Immature natural killer cell (primary cell): ENCODE results near the gene SSTR3. TPM values are rescaled to one million over a fixed set of nuclear protein-coding genes. Genes with fewer than 3 reads are reported as not detected.
A peak's percentile ranks its signal among the peaks of the same experiment; 100 is the strongest.

ENCODE experiments used
- DNase-seq, 3 donors: peaks; one replicate each; pipeline ENCODE4 v3.0.0; 2022; ENCODE audit warnings: mixed read lengths in 1 of 3
- H3K27ac Mint-ChIP-seq, 6 donors: one replicate each; pipeline ENCODE4 v1.8.0; 2020; ENCODE audit warnings: mixed read lengths in 6 of 6, mild to moderate bottlenecking in 5 of 6, inconsistent platforms in 4 of 6, moderate library complexity in 3 of 6
- H3K27me3 Mint-ChIP-seq, 3 donors: one replicate each; pipeline ENCODE4 v1.8.0; 2020 to 2021; ENCODE audit warnings: low read depth in 3 of 3, mild to moderate bottlenecking in 3 of 3, mixed read lengths in 3 of 3, moderate library complexity in 3 of 3, inconsistent platforms in 1 of 3
- H3K36me3 Mint-ChIP-seq, 3 donors: one replicate each; pipeline ENCODE4 v1.8.0; 2020; ENCODE audit warnings: mixed read lengths in 3 of 3, inconsistent platforms in 2 of 3, mild to moderate bottlenecking in 2 of 3
- H3K4me1 Mint-ChIP-seq, 2 donors: one replicate each; pipeline ENCODE4 v1.8.0; 2020; ENCODE audit warnings: inconsistent platforms in 2 of 2, mild to moderate bottlenecking in 2 of 2, mixed read lengths in 2 of 2, moderate library complexity in 1 of 2
- H3K4me3 Mint-ChIP-seq, 5 donors: one replicate each; pipeline ENCODE4 v1.8.0; 2020; ENCODE audit warnings: mild to moderate bottlenecking in 5 of 5, mixed read lengths in 5 of 5, inconsistent platforms in 3 of 5, moderate library complexity in 3 of 5
- H3K9me3 Mint-ChIP-seq, 6 donors: one replicate each; pipeline ENCODE4 v1.8.0; 2020; ENCODE audit warnings: mild to moderate bottlenecking in 6 of 6, mixed read lengths in 6 of 6, inconsistent platforms in 4 of 6, moderate library complexity in 3 of 6
- polyA plus RNA-seq, 3 donors: library from polyadenylated mRNA; unstranded; fragments of 300-500 nt; fragmentation: Illumina TruSeq; gene quantifications; one replicate each; pipeline ENCODE4 v1.2.3, GENCODE V29; 2021

The SSTR3 gene
- polyA plus RNA-seq, 3 donors from 2014 or later: not detected

DNA sequence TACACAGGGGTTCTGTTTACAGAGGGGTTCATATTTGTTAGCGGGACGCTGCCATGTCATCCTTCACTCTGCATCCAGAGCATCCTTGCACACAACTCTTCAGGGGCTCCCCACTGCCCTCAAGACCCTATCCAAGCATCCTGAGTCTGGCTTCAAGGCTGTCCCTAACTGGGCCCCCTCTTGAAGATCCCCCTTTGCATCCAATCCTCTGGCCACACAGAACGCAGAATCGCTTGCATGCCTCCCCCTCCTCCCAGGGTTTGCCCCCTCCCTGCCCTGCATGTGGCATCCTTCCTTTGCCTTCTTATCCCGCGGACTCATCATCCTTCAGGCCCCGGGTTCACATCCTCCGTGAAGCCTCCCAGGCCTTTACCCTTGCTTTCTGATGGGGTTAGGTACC, 42.9 kb downstream of the SSTR3 start:
- Mint-ChIP-seq H3K9me3 (peaks cover 0 to 3% (median 0%) of the 10 kb centered on the region in 6 donors), H3K4me1 (peaks cover 72 to 74% of the 10 kb centered on the region in 2 donors), H3K27ac (peak overlapping the region; percentile 82 to 99 (median 95))

GRCh38 chr22:37167981-37168647, 44.2 kb downstream of the SSTR3 start:
- Mint-ChIP-seq H3K4me3 (peak overlapping the region; percentile 88 to 97 (median 90)), H3K27me3 (peaks cover 15 to 22% (median 15%) of the 10 kb centered on the region in 3 donors), H3K9me3 (peaks cover 0 to 3% (median 0%) of the 10 kb centered on the region in 6 donors), H3K36me3 (peaks cover 3 to 14% (median 4%) of the 10 kb centered on the region in 3 donors), H3K27ac (peak overlapping the region; percentile 82 to 99 (median 95)), H3K4me1 (peaks cover 84 to 87% of the 10 kb centered on the region in 2 donors)
- DNase-seq: peak in 1 of 3 donors; percentile 45

More for the DNA sequence above, 42.9 kb downstream of the SSTR3 start:
- Mint-ChIP-seq H3K27me3 (peaks cover 6 to 13% (median 8%) of the 10 kb centered on the region in 3 donors), H3K36me3 (peaks cover 5 to 14% (median 6%) of the 10 kb centered on the region in 3 donors), H3K4me3 (peak overlapping the region in 4 of 5 donors; percentile 88 to 97 (median 90))
- DNase-seq: no peak

DNA sequence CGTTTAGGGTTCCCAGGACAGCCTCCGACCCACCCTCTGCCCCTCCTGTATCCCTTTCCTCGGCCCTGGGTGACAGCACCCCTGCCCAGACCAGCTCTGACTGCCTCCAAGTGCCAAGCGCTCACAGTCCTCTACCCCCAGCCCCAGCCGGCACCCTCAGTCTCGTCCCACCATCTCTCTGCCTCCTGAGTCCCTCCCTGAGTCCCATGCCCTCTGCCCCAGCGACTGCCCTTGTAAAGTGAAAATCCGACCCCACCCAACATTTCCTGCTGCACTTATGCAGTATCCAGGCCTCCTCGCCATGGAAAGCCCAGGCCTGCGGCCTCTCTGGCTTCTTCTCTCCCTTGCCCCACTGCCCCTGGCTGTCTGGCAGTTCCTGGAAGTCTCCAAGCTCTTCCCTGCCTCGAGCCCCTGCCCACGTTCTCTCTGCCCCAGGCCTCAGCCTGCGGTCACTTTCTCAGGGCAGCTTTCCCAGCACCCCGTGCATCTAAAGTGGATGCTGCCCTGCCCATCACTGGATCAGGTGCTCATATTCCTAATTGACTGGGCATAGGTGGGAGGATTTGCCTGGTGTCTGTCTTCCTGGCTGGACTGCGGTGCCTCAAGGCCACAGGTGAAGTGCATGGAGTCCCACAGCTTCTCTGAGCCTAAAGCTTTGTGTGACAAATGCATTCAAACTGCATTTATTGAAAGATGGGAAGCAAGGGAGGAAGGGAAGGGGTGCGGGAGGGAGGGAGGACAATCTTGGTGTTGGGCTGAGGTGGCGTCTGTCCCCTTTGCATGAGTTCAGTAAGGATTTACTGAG, 44.9 kb downstream of the SSTR3 start:
- Mint-ChIP-seq H3K27ac (peak overlapping the region; percentile 82 to 99 (median 95)), H3K4me1 (peaks cover 91 to 95% of the 10 kb centered on the region in 2 donors)
- DNase-seq: no peak

DNA sequence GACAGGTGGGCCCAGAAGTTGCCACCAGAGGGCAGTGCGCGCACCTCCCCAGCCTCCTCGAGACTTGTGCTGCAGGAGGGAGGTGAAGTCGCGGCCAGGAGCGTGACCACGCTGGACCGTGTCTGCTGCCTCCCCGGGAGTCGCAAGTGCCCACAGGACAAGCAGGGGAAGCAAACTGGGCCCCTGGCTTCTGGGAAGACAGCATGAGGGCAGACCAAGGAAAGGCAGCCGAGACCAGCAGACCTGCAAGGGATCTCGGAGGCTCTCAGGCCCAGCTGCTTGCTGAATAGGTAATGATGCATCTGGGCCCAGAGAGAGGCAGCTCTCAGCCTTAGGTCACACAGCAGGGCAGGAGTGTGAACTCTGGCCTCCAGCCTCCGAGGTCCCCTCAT, 45.6 kb downstream of the SSTR3 start:
- peaks cover 98 to 100% of the 10 kb centered on the region in 2 donors for H3K4me1 Mint-ChIP-seq
- H3K9me3 Mint-ChIP-seq: peaks cover 0 to 3% (median 0%) of the 10 kb centered on the region in 6 donors
- peak; percentile 79 to 81 (median 81) for DNase-seq
- peak overlapping the region; percentile 82 to 99 (median 95) for H3K27ac Mint-ChIP-seq
- peaks cover 25 to 33% (median 28%) of the 10 kb centered on the region in 3 donors for H3K27me3 Mint-ChIP-seq
- H3K36me3 Mint-ChIP-seq: peaks cover 3 to 13% (median 4%) of the 10 kb centered on the region in 3 donors
- peak overlapping the region; percentile 88 to 97 (median 90) for H3K4me3 Mint-ChIP-seq

More for the DNA sequence above, 44.9 kb downstream of the SSTR3 start:
- peaks cover 0 to 3% (median 0%) of the 10 kb centered on the region in 6 donors for H3K9me3 Mint-ChIP-seq
- H3K36me3 Mint-ChIP-seq: peaks cover 3 to 14% (median 4%) of the 10 kb centered on the region in 3 donors
- H3K4me3 Mint-ChIP-seq: peak overlapping the region; percentile 88 to 97 (median 90)
- peaks cover 19 to 29% (median 23%) of the 10 kb centered on the region in 3 donors for H3K27me3 Mint-ChIP-seq

GRCh38 chr22:37165940-37166674, 46.2 kb downstream of the SSTR3 start:
- Mint-ChIP-seq H3K27me3 (peaks cover 27 to 33% (median 31%) of the 10 kb centered on the region in 3 donors), H3K27ac (peak overlapping the region; percentile 82 to 99 (median 95)), H3K4me1 (peaks cover 99 to 100% of the 10 kb centered on the region in 2 donors), H3K36me3 (peaks cover 1 to 8% (median 3%) of the 10 kb centered on the region in 3 donors), H3K4me3 (peak overlapping the region; percentile 88 to 97 (median 90)), H3K9me3 (peaks cover 0 to 3% (median 0%) of the 10 kb centered on the region in 6 donors)
- DNase-seq: peak in 2 of 3 donors; percentile 49 to 52

GRCh38 chr22:37165066-37165465, 47.2 kb downstream of the SSTR3 start:
- peaks cover 99 to 100% of the 10 kb centered on the region in 2 donors for H3K4me1 Mint-ChIP-seq
- no peak for DNase-seq
- H3K27me3 Mint-ChIP-seq: peaks cover 28 to 39% (median 36%) of the 10 kb centered on the region in 3 donors
- H3K9me3 Mint-ChIP-seq: peaks cover 0 to 3% (median 0%) of the 10 kb centered on the region in 6 donors
- peak overlapping the region; percentile 93 to 99 (median 95) for H3K27ac Mint-ChIP-seq
- H3K4me3 Mint-ChIP-seq: peak overlapping the region; percentile 46 to 88 (median 81)
- peaks cover 0 to 5% (median 1%) of the 10 kb centered on the region in 3 donors for H3K36me3 Mint-ChIP-seq

- Mint-ChIP-seq H3K4me1 (peaks cover 99 to 100% of the 10 kb centered on the region in 2 donors), H3K27ac (peak overlapping the region; percentile 93 to 99 (median 95)), H3K27me3 (peaks cover 28 to 40% (median 36%) of the 10 kb centered on the region in 3 donors), H3K9me3 (peaks cover 0 to 3% (median 0%) of the 10 kb centered on the region in 6 donors), H3K36me3 (no peaks in the 10 kb centered on the region), H3K4me3 (peak overlapping the region; percentile 46 to 88 (median 81))
- no peak for DNase-seq
These were observed 47.8 kb downstream of the SSTR3 start for GRCh38 chr22:37164505-37164887.

GRCh38 chr22:37163575-37164504, 48.4 kb downstream of the SSTR3 start:
- H3K4me3 Mint-ChIP-seq: peak overlapping the region; percentile 46 to 88 (median 81)
- peak; percentile 94 to 95 (median 95) for DNase-seq
- H3K9me3 Mint-ChIP-seq: peaks cover 0 to 2% (median 0%) of the 10 kb centered on the region in 6 donors
- H3K27me3 Mint-ChIP-seq: peaks cover 30 to 40% (median 40%) of the 10 kb centered on the region in 3 donors
- H3K4me1 Mint-ChIP-seq: peaks cover 99 to 100% of the 10 kb centered on the region in 2 donors
- H3K36me3 Mint-ChIP-seq: no peaks in the 10 kb centered on the region
- H3K27ac Mint-ChIP-seq: peak overlapping the region; percentile 93 to 99 (median 95)

DNA sequence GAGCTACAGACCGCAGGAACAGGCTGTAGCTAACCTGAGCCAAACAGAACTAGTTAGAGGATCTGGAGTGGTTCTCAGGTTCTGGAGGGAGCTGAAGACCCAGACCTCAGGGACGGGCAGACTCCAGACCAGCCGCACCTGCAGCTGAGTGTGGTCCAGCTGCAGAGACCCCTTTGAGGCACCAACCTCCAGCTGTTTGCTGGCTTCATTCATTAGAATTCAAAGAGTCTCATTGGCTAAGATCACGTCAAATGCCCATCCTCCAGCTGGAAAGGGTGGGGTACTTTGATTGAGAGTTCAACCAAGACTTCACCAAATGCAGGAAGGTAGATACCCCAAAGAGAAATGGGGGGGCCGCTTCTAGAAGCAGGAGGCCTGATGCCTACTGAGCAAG, 49.2 kb downstream of the SSTR3 start:
- no peak for DNase-seq
- Mint-ChIP-seq H3K9me3 (peaks cover 0 to 2% (median 0%) of the 10 kb centered on the region in 6 donors), H3K36me3 (no peaks in the 10 kb centered on the region), H3K27ac (peak overlapping the region; percentile 93 to 99 (median 95)), H3K4me3 (peak overlapping the region; percentile 46 to 81 (median 65)), H3K27me3 (peaks cover 30 to 45% (median 40%) of the 10 kb centered on the region in 3 donors), H3K4me1 (peaks cover 99 to 100% of the 10 kb centered on the region in 2 donors)

GRCh38 chr22:37162221-37163095, 49.8 kb downstream of the SSTR3 start:
- H3K27me3 Mint-ChIP-seq: peaks cover 30 to 45% (median 38%) of the 10 kb centered on the region in 3 donors
- H3K36me3 Mint-ChIP-seq: no peaks in the 10 kb centered on the region
- peak overlapping the region; percentile 46 to 81 (median 65) for H3K4me3 Mint-ChIP-seq
- DNase-seq: peak; percentile 95 to 96 (median 95)
- peaks cover 99 to 100% of the 10 kb centered on the region in 2 donors for H3K4me1 Mint-ChIP-seq
- peak overlapping the region; percentile 93 to 99 (median 95) for H3K27ac Mint-ChIP-seq
- peaks cover 0 to 1% (median 0%) of the 10 kb centered on the region in 6 donors for H3K9me3 Mint-ChIP-seq

GRCh38 chr22:37161443-37161842, 50.8 kb downstream of the SSTR3 start:
- peaks cover 28 to 45% (median 40%) of the 10 kb centered on the region in 3 donors for H3K27me3 Mint-ChIP-seq
- H3K4me1 Mint-ChIP-seq: peaks cover 99 to 100% of the 10 kb centered on the region in 2 donors
- DNase-seq: peak in 1 of 3 donors; percentile 29
- peaks cover 0 to 1% (median 0%) of the 10 kb centered on the region in 6 donors for H3K9me3 Mint-ChIP-seq
- peak overlapping the region; percentile 93 to 99 (median 95) for H3K27ac Mint-ChIP-seq
- H3K4me3 Mint-ChIP-seq: peak overlapping the region; percentile 46 to 81 (median 76)
- H3K36me3 Mint-ChIP-seq: no peaks in the 10 kb centered on the region
